ENCODE results near the gene USP20.

USP20 gene

DNA sequence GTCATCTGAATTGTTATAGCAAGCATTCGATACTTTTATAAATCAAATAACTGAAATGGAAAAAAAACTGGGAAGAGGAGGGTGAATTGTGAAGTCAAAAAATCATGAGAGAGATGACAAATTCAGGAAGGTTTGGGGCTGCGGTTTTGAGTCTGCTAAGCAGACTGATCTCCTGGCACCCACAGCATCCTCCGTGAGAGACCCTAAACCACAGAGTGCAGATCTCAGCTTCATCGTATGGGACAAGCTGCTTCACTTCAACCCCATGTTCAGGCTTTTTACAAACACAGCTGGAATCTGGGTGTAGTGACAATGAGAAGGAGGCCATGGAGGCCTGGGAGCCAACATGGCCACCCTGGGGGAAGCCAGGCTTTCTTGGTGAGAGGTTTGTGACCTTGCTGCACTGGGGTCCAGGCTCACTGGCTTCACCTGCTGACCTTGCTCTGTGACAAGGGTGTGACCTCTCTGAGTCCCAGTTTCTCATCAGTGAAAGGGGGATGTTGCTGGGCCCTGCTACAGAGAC is 19.4 kb downstream of the USP20 start:
- DNase-seq (ENCODE audit: low spot score): no peak

DNA sequence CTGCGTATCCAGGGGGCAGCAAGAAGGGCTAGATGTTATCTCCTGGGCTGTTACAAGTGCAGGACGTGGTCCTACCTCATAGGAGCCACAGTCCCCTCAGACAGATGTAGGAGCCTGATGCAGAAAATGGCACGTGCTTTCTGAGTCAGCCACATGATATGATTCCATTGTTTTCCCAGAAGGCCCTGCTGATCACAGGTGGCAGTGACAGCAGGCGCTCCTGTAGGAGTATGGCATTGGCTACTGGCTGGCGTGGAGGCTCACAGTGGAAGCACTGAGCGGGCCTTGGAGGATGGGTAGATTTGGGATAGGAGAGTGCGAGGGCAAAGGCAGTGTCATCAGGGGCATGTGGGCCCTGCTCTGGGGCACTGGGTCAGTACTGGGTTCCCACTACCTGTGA is 21.9 kb downstream of the USP20 start:
- peak; percentile 32 for DNase-seq (ENCODE audit: low spot score)

DNA sequence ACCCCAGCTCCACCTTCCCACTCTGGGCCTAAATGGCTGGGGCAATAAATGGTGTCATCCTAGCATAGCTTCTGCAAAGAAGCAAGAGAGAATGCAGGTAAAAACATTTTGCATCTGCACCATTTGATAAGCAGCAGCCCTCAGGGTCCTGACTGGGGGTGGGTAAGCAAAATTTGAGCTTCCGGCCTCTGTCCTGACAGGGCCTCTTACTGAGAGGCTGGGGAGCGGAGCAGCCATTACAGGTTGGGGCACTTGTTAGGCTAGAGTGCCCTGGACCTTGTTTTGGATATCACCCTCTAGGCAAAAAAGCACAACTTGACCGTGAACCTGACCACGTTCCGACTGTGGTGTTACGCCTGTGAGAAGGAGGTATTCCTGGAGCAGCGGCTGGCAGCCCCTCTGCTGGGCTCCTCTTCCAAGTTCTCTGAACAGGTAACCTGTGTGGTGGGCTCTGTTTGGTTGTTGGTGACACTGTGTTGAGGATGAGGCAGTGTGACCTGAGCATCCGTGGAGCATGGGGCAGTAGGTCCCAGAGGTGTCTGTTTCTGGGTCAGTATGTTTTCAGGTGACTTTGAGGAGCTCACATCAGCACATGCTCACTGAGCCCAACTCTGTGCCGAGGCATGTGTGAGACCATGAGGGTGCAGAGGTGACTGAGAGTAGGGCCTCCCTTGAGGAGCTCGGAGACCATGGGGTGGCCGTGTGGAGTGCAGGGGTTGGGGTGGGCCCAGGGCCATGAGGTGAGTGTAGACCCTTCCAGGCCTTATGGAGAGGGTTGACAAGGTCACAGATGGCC is 23.1 kb downstream of the USP20 start:
- no peak for DNase-seq (ENCODE audit: low spot score)

GRCh38 chr9:129860653-129861446 is 25.6 kb downstream of the USP20 start:
- no peak for DNase-seq (ENCODE audit: low spot score)

DNA sequence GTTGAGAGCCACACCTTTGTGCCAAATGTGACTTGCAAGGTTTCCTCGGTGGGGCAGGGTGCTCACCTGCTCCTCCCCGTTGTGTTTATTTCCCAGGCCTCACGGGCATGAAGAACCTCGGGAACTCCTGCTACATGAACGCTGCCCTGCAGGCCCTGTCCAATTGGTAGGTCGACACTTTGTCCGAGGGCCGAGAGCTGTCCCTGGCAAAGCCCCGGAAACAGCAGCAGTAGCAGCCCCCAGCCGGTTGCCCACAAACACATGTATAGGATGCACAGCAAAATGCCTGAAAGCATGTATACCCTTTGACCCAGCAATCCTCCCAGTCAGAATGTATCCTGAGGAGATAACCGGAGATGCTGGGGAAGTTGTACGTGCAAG is 26.2 kb downstream of the USP20 start:
- no peak for DNase-seq (ENCODE audit: low spot score)

DNA sequence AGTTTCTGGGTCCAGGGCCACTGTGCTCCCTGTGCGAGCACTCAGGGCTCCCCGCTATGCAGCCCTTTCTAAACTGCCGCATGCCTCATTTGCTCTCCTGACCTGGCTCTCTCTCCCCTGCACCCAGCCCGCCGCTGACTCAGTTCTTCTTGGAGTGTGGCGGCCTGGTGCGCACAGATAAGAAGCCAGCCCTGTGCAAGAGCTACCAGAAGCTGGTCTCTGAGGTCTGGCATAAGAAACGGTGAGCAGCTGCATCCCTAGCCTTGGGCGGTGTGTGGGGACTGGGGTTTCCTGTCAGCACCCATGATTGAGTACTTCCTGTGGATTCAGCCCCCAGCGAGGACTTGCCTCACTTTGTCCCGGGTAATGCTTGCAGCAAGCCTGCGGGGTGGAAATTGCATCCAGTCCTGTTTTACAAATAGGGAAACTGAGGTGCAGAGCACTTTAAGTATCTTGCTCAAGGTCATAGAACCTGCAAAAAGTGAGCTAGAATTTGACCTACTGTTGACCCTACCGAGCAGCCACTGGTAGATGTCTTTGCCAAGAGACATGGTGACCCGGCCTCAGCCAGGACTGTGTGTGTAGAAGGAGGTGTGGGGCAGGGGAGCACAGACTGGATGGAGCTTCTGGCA is 27.9 kb downstream of the USP20 start:
- DNase-seq (ENCODE audit: low spot score): no peak

- no peak for DNase-seq (ENCODE audit: low spot score)
Observed at GRCh38 chr9:129864991-129865647, 29.9 kb downstream of the USP20 start.

DNA sequence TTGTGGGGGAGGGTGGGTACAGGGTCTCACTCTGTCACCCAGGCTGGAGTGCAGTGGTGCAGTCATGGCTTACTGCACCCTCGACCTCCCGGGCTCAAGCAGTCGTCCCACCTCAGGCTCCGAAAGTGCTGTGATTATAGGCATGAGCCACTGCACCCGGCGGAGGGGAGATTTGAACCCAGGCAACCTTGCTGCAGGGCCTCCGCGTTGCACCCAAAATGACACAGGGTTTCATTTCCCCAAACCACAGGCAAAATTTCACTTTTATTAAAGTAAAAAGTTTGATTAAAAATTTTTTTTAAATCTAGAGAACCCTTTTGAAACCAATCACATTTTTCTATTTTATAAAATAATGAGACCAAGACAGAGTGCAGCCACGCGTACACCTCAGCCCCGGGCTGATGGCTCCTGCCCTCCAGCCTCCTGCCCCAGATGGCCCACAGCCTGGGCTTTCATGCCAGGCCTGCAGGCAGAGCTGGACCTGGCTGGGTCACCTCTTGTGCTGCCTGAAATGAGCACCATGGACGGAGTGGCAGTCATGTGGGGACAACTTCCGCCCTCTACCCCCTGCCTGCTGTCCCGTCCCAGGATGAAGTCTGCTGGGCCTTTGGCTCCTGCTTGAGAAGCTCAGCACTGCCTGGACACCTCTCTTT is 30.5 kb downstream of the USP20 start:
- DNase-seq (ENCODE audit: low spot score): no peak

DNA sequence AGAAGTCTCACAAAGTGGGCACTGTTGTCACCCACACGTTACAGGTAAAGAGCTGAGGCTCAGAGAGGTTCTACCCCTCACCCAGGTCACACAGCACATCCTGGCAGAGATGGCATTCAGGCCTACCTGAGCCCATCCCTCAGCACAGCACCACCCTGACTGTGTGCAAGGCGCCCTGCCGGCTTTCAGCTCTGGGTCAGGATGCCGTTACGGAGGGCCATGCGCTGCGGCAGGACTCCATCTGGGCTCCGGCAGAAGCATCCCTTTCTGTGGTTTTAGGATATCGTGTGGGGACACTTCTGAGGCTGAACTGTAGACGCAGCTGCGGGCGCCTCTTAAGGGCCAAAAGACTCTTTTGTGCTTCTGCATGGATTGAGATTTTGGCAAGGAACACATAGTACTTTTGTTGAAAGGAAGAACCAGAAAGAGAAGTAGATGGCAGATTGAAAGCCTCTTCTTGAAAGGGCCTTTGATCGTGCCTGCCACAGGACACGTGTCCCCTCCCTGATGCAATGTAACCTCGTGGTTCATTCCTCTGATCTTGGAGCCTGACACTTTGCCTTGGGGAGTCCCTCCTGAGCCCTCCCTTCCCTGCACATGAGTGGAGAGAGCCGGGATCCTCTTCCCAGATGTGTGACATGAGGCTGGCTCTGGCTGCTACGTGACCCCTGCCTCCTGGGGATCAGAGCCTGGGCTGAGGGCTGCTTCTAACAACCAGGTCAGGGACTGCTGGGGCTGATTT is 31.3 kb downstream of the USP20 start:
- DNase-seq (ENCODE audit: low spot score): no peak

GRCh38 chr9:129867136-129868022 is 32.1 kb downstream of the USP20 start:
- no peak for DNase-seq (ENCODE audit: low spot score)

DNA sequence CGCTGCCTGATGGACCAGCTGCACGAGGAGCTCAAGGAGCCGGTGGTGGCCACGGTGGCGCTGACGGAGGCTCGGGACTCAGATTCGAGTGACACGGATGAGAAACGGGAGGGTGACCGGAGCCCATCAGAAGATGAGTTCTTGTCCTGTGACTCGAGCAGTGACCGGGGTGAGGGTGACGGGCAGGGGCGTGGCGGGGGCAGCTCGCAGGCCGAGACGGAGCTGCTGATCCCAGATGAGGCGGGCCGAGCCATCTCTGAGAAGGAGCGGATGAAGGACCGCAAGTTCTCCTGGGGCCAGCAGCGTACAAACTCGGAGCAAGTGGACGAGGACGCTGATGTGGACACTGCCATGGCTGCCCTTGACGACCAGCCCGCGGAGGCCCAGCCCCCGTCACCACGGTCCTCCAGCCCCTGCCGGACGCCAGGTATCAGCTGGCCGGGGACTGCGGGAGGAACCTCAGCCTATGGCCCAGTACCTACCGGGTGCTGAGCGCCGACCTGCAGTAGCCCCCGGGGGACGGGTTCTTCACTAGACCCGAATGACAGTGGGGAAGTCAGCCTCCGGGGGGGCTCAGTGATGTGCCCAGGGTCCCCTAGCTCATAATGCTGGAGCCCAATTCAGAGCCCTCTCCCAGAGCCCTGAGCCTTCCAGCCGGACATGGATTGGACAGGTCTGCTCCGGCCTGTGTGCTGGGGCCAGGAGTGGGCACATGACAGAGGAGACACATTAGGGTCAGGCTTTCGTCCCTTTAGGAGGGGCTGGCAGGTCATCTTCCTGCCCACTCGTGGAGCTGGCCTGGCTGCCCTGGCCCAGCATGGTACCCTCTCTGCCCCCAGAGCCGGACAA is 33.0 kb downstream of the USP20 start:
- DNase-seq (ENCODE audit: low spot score): no peak

DNA sequence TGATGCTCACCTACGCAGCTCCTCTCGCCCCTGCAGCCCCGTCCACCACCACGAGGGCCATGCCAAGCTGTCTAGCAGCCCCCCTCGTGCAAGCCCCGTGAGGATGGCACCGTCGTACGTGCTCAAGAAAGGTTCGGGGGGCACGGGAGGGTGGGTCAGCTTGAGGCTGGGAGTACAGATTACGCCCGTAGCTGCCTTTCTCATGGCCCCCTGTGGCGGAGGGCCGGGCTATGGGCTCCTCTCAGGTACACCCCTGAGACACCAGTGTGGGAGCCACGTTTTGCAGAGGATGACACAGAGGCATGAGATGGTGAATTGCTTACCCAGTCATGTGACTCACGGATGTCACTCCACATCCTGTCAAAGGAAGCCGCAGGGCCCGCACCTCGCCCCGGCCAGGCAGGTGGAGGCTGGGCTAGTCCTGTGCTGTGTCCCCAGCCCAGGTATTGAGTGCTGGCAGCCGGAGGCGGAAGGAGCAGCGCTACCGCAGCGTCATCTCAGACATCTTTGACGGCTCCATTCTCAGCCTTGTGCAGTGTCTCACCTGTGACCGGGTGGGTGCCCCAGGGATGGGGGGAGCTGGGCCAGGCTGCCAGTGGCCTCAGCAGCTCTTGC is 33.7 kb downstream of the USP20 start:
- no peak for DNase-seq (ENCODE audit: low spot score)

DNA sequence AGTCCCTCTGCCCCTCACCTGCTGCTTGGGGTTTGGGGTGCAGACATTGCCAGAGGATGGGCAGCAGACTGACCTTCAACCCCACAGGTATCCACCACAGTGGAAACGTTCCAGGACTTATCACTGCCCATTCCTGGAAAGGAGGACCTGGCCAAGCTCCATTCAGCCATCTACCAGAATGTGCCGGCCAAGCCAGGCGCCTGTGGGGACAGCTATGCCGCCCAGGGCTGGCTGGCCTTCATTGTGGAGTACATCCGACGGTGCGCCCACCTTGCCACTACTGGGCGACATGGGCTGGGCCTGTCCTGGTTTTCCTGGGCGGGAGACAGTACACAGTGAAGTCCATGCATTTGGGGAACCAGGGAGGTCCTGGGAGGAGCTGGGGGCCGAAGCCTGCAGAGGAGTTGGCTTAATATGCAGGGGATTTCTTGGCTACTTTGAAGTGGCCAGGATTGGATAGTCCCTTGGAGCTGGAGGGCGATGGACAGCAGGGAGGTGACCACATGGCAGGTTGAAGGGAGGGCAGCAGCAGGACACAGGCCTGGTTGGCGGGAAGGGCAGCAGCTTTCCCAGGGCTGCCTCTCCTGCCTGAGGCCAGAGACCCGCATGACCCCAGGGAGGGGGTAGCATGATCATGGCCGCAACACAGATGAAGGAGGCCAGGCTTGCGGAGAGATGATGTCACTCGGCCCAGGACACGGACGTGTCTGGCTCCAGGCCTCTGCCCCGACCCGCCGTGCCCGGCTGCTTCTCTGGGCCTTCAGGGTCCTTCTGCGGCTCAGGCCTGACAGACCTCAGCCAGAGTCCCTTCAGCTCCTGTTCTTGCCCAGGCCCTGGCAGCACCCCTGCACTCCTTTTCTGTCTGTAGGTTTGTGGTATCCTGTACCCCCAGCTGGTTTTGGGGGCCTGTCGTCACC is 34.6 kb downstream of the USP20 start:
- DNase-seq (ENCODE audit: low spot score): no peak

- DNase-seq (ENCODE audit: low spot score): no peak
Observed at GRCh38 chr9:129871046-129871445, 35.8 kb downstream of the USP20 start.

- DNase-seq (ENCODE audit: low spot score): no peak
Observed at GRCh38 chr9:129873563-129874190, 38.4 kb downstream of the USP20 start.

GRCh38 chr9:129874261-129875101 is 39.2 kb downstream of the USP20 start:
- DNase-seq (ENCODE audit: low spot score): no peak
